H9 (cell line): Measurements from ENCODE around the gene FOXR2. TPM values are rescaled to one million over a fixed set of nuclear protein-coding genes. Genes with fewer than 3 reads are reported as not detected.

Experiments used
- DNase-seq: peaks from one replicate; pipeline ENCODE4 v3.0.0-alpha.2; 2017
- H2AFZ ChIP-seq: one replicate; pipeline ENCODE4 v1.6.1; 2013; ENCODE audit warnings: mild to moderate bottlenecking, low read length, control low read depth, moderate library complexity
- H2AK5ac ChIP-seq: 2 replicates; pipeline ENCODE4 v1.6.1; 2013; ENCODE audit warnings: low read length, control low read depth, mixed read lengths; ENCODE audit not compliant: insufficient read length
- H2BK120ac ChIP-seq: one replicate; pipeline ENCODE4 v1.6.1; 2013; ENCODE audit warnings: low read depth, mild to moderate bottlenecking, low read length, control low read depth, inconsistent platforms; ENCODE audit not compliant: poor library complexity, severe bottlenecking
- H2BK12ac ChIP-seq: 2 replicates; pipeline ENCODE4 v1.6.1; 2013; ENCODE audit warnings: low read length, control low read depth, mixed read lengths, low read depth; ENCODE audit not compliant: insufficient read length
- H2BK15ac ChIP-seq: 2 replicates; pipeline ENCODE4 v1.6.1; 2013; ENCODE audit warnings: low read depth, low read length, control low read depth
- H2BK20ac ChIP-seq: one replicate; pipeline ENCODE4 v1.6.1; 2013; ENCODE audit warnings: low read depth, mild to moderate bottlenecking, low read length, control low read depth, inconsistent platforms; ENCODE audit not compliant: poor library complexity, severe bottlenecking
- H2BK5ac ChIP-seq: 2 replicates; pipeline ENCODE4 v1.6.1; 2013; ENCODE audit warnings: low read length, control low read depth, mixed read lengths; ENCODE audit not compliant: insufficient read length
- H3K14ac ChIP-seq: 2 replicates; pipeline ENCODE4 v1.6.1; 2013; ENCODE audit warnings: low read length, control low read depth; ENCODE audit not compliant: insufficient read depth
- H3K18ac ChIP-seq: 2 replicates; pipeline ENCODE4 v1.6.1; 2013; ENCODE audit warnings: low read depth, mild to moderate bottlenecking, mixed read lengths, low read length, control low read depth; ENCODE audit not compliant: insufficient read length
- H3K23ac ChIP-seq: 2 replicates; pipeline ENCODE4 v1.6.1; 2013; ENCODE audit warnings: low read length, control low read depth, mixed read lengths, low read depth; ENCODE audit not compliant: insufficient read length
- H3K23me2 ChIP-seq: 2 replicates; pipeline ENCODE4 v1.6.1; 2013; ENCODE audit warnings: low read depth, mild to moderate bottlenecking, mixed read lengths, low read length, control low read depth; ENCODE audit not compliant: insufficient read length, poor library complexity, severe bottlenecking
- H3K27ac ChIP-seq: 2 replicates; pipeline ENCODE4 v1.5.1; 2013; ENCODE audit warnings: low read length, control low read depth, mixed read lengths, low read depth; ENCODE audit not compliant: insufficient read length
- H3K27me3 ChIP-seq: 2 replicates; pipeline ENCODE4 v1.6.1; 2013; ENCODE audit warnings: low read length, control low read depth, inconsistent platforms; ENCODE audit not compliant: insufficient read depth
- H3K4ac ChIP-seq: 2 replicates; pipeline ENCODE4 v1.6.1; 2013; ENCODE audit warnings: low read depth, mild to moderate bottlenecking, control low read depth, inconsistent platforms, low read length, moderate library complexity
- H3K4me1 ChIP-seq: 2 replicates; pipeline ENCODE4 v1.6.1; 2013; ENCODE audit warnings: low read length, control low read depth, inconsistent platforms; ENCODE audit not compliant: insufficient read depth
- H3K4me2 ChIP-seq: 2 replicates; pipeline ENCODE4 v1.6.1; 2013; ENCODE audit warnings: low read length, control low read depth, mixed read lengths; ENCODE audit not compliant: insufficient read length, insufficient read depth
- H3K56ac ChIP-seq: 2 replicates; pipeline ENCODE4 v1.6.1; 2013; ENCODE audit warnings: low read depth, mild to moderate bottlenecking, mixed read lengths, low read length, control low read depth; ENCODE audit not compliant: insufficient read length
- H3K79me1 ChIP-seq: 2 replicates; pipeline ENCODE4 v1.6.1; 2013; ENCODE audit warnings: low read depth, mild to moderate bottlenecking, moderate library complexity, low read length, control low read depth, inconsistent platforms; ENCODE audit not compliant: insufficient read depth, poor library complexity, severe bottlenecking
- H3K79me2 ChIP-seq: 2 replicates; pipeline ENCODE4 v1.6.1; 2013; ENCODE audit warnings: low read length, control low read depth, inconsistent platforms; ENCODE audit not compliant: insufficient read depth
- H3K9ac ChIP-seq: 2 replicates; pipeline ENCODE4 v1.6.1; 2013; ENCODE audit warnings: low read length, control low read depth, mixed read lengths; ENCODE audit not compliant: insufficient read length; ENCODE audit errors: extremely low read depth
- H3K9me3 ChIP-seq: one replicate; pipeline ENCODE4 v1.6.1; 2013; ENCODE audit warnings: low read depth, low read length, inconsistent platforms; ENCODE audit not compliant: control insufficient read depth
- H3T11ph ChIP-seq: one replicate; pipeline ENCODE4 v1.6.1; 2013; ENCODE audit warnings: mild to moderate bottlenecking, low read length, control low read depth, inconsistent platforms
- H4K20me1 ChIP-seq: one replicate; pipeline ENCODE4 v1.6.1; 2013; ENCODE audit not compliant: control insufficient read depth, insufficient read length, insufficient read depth
- H4K5ac ChIP-seq: 2 replicates; pipeline ENCODE4 v1.6.1; 2013; ENCODE audit warnings: low read depth, mild to moderate bottlenecking, mixed read lengths, low read length, control low read depth; ENCODE audit not compliant: insufficient read length
- H4K8ac ChIP-seq: replicated peaks from 2 replicates; pipeline ENCODE4 v1.6.1; 2013; ENCODE audit warnings: low read length, control low read depth, mixed read lengths, low read depth; ENCODE audit not compliant: insufficient read length
- H4K91ac ChIP-seq: 2 replicates; pipeline ENCODE4 v1.6.1; 2013; ENCODE audit warnings: low read depth, mild to moderate bottlenecking, moderate library complexity, mixed read lengths, low read length, control low read depth; ENCODE audit not compliant: insufficient read length
- H3K27ac Mint-ChIP-seq, 3 experiments: 2 replicates in 2 of 3; 3 replicates in 1 of 3; pipeline ENCODE4 v1.8.0; 2020 to 2021; ENCODE audit warnings: mixed read lengths in 3 of 3, mild to moderate bottlenecking in 1 of 3, moderate library complexity in 1 of 3
- H3K27me3 Mint-ChIP-seq: 2 replicates; pipeline ENCODE4 v1.8.0; 2021; ENCODE audit warnings: low read depth, mild to moderate bottlenecking, moderate library complexity, mixed read lengths
- H3K36me3 Mint-ChIP-seq, 3 experiments: 2 replicates in 2 of 3; 3 replicates in 1 of 3; pipeline ENCODE4 v1.8.0; 2020 to 2021; ENCODE audit warnings: low read depth in 3 of 3, mixed read lengths in 3 of 3; ENCODE audit not compliant: insufficient read depth in 1 of 3
- H3K4me1 Mint-ChIP-seq, 2 experiments: 2 replicates each; pipeline ENCODE4 v1.8.0; 2020; ENCODE audit warnings: mixed read lengths in 2 of 2
- H3K4me3 Mint-ChIP-seq, 2 experiments: 2 replicates in 1 of 2; 3 replicates in 1 of 2; pipeline ENCODE4 v1.8.0; 2020 to 2021; ENCODE audit warnings: mild to moderate bottlenecking in 2 of 2, mixed read lengths in 2 of 2, moderate library complexity in 1 of 2
- H3K9me3 Mint-ChIP-seq, 2 experiments: 2 replicates in 1 of 2; 3 replicates in 1 of 2; pipeline ENCODE4 v1.8.0; 2020; ENCODE audit warnings: mild to moderate bottlenecking in 2 of 2, mixed read lengths in 2 of 2, moderate library complexity in 1 of 2
- WGBS: extraction: QIAGEN DNeasy Blood & Tissue Kit; methylation state at CpG from one replicate; pipeline ENCODE4 v1.1.7; 2013; ENCODE audit warnings: missing lambda C conversion rate, low lambda C conversion rate, mixed read lengths; ENCODE audit not compliant: insufficient read length; ENCODE audit errors: extremely low coverage; 5-methylcytosine and 5-hydroxymethylcytosine counted together
- total RNA-seq: library from RNA; stranded (reverse); gene quantifications from 2 replicates; pipeline ENCODE4 v1.2.1, GENCODE V29; 2021
- TF ChIP-seq, protein P1 (sequence below): fragments of 200-600 bp; sonication (generic); conservative IDR thresholded peaks from 3 replicates; pipeline ENCODE4 v1.8.0; 2021; ENCODE audit warnings: antibody characterized with exemption, mild to moderate bottlenecking

The FOXR2 gene
- total RNA-seq, 1 experiment from 2014 or later: not detected

DNA sequence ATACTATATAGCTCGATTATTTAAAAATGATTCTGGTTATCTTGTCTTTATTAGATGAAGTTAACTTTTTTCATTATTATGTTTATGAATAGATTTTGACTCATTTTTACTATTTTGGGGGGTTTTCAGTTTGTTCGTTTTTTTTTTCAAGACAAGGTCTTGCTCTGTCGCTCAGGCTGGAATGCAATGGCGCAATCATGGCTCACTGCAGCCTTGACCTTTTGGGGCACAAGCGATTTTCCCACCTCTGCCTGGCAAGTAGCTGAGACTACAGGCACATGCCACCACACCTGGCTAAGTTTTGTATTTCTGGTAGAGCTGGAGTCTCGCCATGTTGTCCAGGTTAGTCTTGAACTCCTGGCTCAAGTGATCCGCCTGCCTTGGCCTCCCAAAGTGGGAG lies 24.9 kb upstream of the FOXR2 start:
- peaks cover 0 to 30% (median 5%) of the 10 kb centered on the region in 3 experiments; a peak in 6 of 7 replicates for H3K36me3 Mint-ChIP-seq
- no peak for DNase-seq
- Histone ChIP-seq H3K23me2 (no peaks in the 10 kb centered on the region), H3K4me1 (no peaks in the 10 kb centered on the region), H3K27ac (no peak overlapping the region), H2BK20ac (no peak overlapping the region), H3K27me3 (no peaks in the 10 kb centered on the region), H4K5ac (no peak overlapping the region), H3K9me3 (peaks cover 24% of the 10 kb centered on the region), H3K56ac (no peak overlapping the region), H3K4ac (no peak overlapping the region), H3K4me2 (no peak overlapping the region), H2AK5ac (no peak overlapping the region), H2AFZ (no peak overlapping the region), H2BK12ac (no peak overlapping the region), H3K79me2 (no peaks in the 10 kb centered on the region), H2BK5ac (no peak overlapping the region), H4K8ac (no peak overlapping the region), H3K9ac (no peak overlapping the region), H3T11ph (no peak overlapping the region), H4K20me1 (no peaks in the 10 kb centered on the region), H2BK120ac (no peak overlapping the region), H2BK15ac (no peak overlapping the region), H3K18ac (no peak overlapping the region), H3K23ac (no peak overlapping the region), H4K91ac (no peak overlapping the region), H3K79me1 (no peaks in the 10 kb centered on the region), H3K14ac (no peak overlapping the region)
- 0 out of 2 replicates have a peak, but pooled peaks cover 2% of the 10 kb centered on the region for H3K27me3 Mint-ChIP-seq
- no peak overlapping the region for H3K27ac Mint-ChIP-seq
- no peaks in the 10 kb centered on the region for H3K4me1 Mint-ChIP-seq
- TF ChIP-seq, protein P1, sequence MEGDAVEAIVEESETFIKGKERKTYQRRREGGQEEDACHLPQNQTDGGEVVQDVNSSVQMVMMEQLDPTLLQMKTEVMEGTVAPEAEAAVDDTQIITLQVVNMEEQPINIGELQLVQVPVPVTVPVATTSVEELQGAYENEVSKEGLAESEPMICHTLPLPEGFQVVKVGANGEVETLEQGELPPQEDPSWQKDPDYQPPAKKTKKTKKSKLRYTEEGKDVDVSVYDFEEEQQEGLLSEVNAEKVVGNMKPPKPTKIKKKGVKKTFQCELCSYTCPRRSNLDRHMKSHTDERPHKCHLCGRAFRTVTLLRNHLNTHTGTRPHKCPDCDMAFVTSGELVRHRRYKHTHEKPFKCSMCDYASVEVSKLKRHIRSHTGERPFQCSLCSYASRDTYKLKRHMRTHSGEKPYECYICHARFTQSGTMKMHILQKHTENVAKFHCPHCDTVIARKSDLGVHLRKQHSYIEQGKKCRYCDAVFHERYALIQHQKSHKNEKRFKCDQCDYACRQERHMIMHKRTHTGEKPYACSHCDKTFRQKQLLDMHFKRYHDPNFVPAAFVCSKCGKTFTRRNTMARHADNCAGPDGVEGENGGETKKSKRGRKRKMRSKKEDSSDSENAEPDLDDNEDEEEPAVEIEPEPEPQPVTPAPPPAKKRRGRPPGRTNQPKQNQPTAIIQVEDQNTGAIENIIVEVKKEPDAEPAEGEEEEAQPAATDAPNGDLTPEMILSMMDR: no peak
- no CpG with 5 or more reads among the region's 7 CpGs for WGBS
- H3K4me3 Mint-ChIP-seq: no peak overlapping the region
- H3K9me3 Mint-ChIP-seq: peaks cover 85 to 89% of the 10 kb centered on the region in 2 experiments
